PC-9 (cell line): ENCODE data around the gene ABHD18. TPM values are rescaled to one million over a fixed set of nuclear protein-coding genes. Genes with fewer than 3 reads are reported as not detected.
"Not testable (repeated sequence)": the region's sequence is repeated elsewhere in the genome, so short reads cannot be mapped to it uniquely, and the experiment has no call there.

ENCODE experiments used
- BruUV-seq: library from RNA; stranded (reverse); fragments of 400-500 nt; replicated peaks from 2 replicates; lab custom pipeline; 2021; lab: Mats Ljungman, UMichigan
- CTCF ChIA-PET: fragments of 300-600 bp; sonication (Branson Sonifier 250); formaldehyde crosslinking; loops from one replicate; lab custom pipeline; 2022; ENCODE audit warnings: antibody characterized with exemption; lab: Charles Lee
- POLR2A ChIA-PET: fragments of 300-600 bp; sonication (Branson Sonifier 250); formaldehyde crosslinking; loops from one replicate; lab custom pipeline; 2022; ENCODE audit warnings: antibody characterized with exemption; ENCODE audit not compliant: unreplicated experiment; lab: Charles Lee
- DNase-seq, 2 experiments: peaks; one replicate each; pipeline versions ENCODE4 v3.0.0 to v3.0.0-alpha.2; 2015 to 2022; ENCODE audit warnings: mixed read lengths in 1 of 2
- H2AFZ ChIP-seq: fragments of 200-600 bp; sonication (generic); 2 replicates; pipeline ENCODE4 v1.8.1; 2017; ENCODE audit warnings: antibody characterized with exemption
- H3F3A ChIP-seq: fragments of 200-600 bp; sonication (generic); 2 replicates; pipeline ENCODE4 v1.8.1; 2017; ENCODE audit warnings: antibody characterized with exemption, mild to moderate bottlenecking, low read depth; ENCODE audit not compliant: insufficient read depth
- H3K27ac ChIP-seq: fragments of 200-600 bp; sonication (generic); 2 replicates; pipeline ENCODE4 v1.6.1; 2016; ENCODE audit warnings: mixed run types
- H3K27me3 ChIP-seq: fragments of 200-600 bp; sonication (generic); 2 replicates; pipeline ENCODE4 v1.6.1; 2016; ENCODE audit warnings: low read depth, mixed run types; ENCODE audit not compliant: insufficient read depth
- H3K36me3 ChIP-seq: fragments of 200-600 bp; sonication (generic); 2 replicates; pipeline ENCODE4 v1.6.1; 2016; ENCODE audit warnings: low read depth, mixed run types
- H3K4me1 ChIP-seq: fragments of 200-600 bp; sonication (generic); replicated peaks from 2 replicates; pipeline ENCODE4 v1.6.1; 2016; ENCODE audit warnings: mixed run types; ENCODE audit not compliant: insufficient read depth
- H3K4me2 ChIP-seq: fragments of 200-600 bp; sonication (generic); 2 replicates; pipeline ENCODE4 v1.6.1; 2017; ENCODE audit warnings: mixed run types
- H3K4me3 ChIP-seq: fragments of 200-600 bp; sonication (generic); 2 replicates; pipeline ENCODE4 v1.6.1; 2016; ENCODE audit warnings: mixed run types
- H3K79me2 ChIP-seq: fragments of 200-600 bp; sonication (generic); 2 replicates; pipeline ENCODE4 v1.6.1; 2017; ENCODE audit warnings: low read depth, mixed run types
- H3K9me2 ChIP-seq: fragments of 200-600 bp; sonication (generic); 2 replicates; pipeline ENCODE4 v1.8.1; 2017; ENCODE audit warnings: mild to moderate bottlenecking; ENCODE audit not compliant: insufficient read depth
- H3K9me3 ChIP-seq: fragments of 200-600 bp; sonication (generic); 2 replicates; pipeline ENCODE4 v1.8.1; 2016; ENCODE audit warnings: low read depth; ENCODE audit not compliant: insufficient read depth
- H4K20me1 ChIP-seq: fragments of 200-600 bp; sonication (generic); 2 replicates; pipeline ENCODE4 v1.8.1; 2017; ENCODE audit not compliant: insufficient read depth
- EZH2 ChIP-seq: fragments of 200-600 bp; sonication (generic); IDR thresholded peaks from 2 replicates; pipeline ENCODE4 v1.8.0; 2017; ENCODE audit warnings: antibody characterized with exemption, low read depth
- intact Hi-C: fragments of 100-400 bp; cut with micrococcal nuclease; formaldehyde crosslinking; loops from one replicate; pipeline ENCODE4 v1.10.0; 2022; ENCODE audit not compliant: unreplicated experiment
- total RNA-seq: library from RNA; stranded (reverse); gene quantifications from 2 replicates; pipeline ENCODE4 v1.2.3, GENCODE V29; 2021
- TF ChIP-seq, protein P1 (sequence below): fragments of 200-600 bp; sonication (generic); conservative IDR thresholded peaks from 2 replicates; pipeline ENCODE4 v1.6.1; 2017; ENCODE audit warnings: mixed run types, antibody characterized with exemption, mild to moderate bottlenecking, moderate library complexity

Gene ABHD18
- total RNA-seq, 1 experiment from 2014 or later = 12.4 TPM

DNA sequence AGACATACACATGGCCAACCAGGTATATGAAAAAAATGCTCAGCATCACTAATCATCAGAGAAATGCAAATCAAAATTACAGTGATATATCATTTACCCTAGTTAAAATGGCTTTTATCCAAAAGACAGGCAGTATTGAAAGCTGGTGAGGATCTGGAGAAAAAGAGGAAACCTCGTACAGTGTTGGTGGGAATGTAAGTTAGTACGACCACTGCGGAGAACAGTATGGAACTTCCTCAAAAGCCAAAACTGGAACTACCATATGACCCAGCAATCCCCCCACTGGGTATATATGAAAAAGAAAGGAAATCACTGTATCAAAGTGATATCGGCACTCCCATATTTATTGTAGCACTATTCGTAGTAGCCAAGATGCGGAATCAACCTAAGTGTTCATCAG, 23.4 kb downstream of the ABHD18 start:
- Histone ChIP-seq H3K9me3 (no peaks in the 10 kb centered on the region), H3F3A (no peaks in the 10 kb centered on the region), H3K27ac (no peak overlapping the region), H3K27me3 (no peaks in the 10 kb centered on the region), H2AFZ (no peak overlapping the region), H3K9me2 (no peaks in the 10 kb centered on the region), H3K4me1 (no peaks in the 10 kb centered on the region), H3K4me2 (no peak overlapping the region), H3K36me3 (no peaks in the 10 kb centered on the region), H4K20me1 (no peaks in the 10 kb centered on the region), H3K79me2 (no peaks in the 10 kb centered on the region), H3K4me3 (no peak overlapping the region)
- intact Hi-C loops = no loop called here
- ChIA-PET CTCF (no interaction called here), POLR2A (no interaction called here)
- no TSS peak for BruUV-seq
- TF ChIP-seq, protein P1, sequence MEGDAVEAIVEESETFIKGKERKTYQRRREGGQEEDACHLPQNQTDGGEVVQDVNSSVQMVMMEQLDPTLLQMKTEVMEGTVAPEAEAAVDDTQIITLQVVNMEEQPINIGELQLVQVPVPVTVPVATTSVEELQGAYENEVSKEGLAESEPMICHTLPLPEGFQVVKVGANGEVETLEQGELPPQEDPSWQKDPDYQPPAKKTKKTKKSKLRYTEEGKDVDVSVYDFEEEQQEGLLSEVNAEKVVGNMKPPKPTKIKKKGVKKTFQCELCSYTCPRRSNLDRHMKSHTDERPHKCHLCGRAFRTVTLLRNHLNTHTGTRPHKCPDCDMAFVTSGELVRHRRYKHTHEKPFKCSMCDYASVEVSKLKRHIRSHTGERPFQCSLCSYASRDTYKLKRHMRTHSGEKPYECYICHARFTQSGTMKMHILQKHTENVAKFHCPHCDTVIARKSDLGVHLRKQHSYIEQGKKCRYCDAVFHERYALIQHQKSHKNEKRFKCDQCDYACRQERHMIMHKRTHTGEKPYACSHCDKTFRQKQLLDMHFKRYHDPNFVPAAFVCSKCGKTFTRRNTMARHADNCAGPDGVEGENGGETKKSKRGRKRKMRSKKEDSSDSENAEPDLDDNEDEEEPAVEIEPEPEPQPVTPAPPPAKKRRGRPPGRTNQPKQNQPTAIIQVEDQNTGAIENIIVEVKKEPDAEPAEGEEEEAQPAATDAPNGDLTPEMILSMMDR = no peak
- no peak for TF ChIP-seq EZH2
- DNase-seq = no peak

DNA sequence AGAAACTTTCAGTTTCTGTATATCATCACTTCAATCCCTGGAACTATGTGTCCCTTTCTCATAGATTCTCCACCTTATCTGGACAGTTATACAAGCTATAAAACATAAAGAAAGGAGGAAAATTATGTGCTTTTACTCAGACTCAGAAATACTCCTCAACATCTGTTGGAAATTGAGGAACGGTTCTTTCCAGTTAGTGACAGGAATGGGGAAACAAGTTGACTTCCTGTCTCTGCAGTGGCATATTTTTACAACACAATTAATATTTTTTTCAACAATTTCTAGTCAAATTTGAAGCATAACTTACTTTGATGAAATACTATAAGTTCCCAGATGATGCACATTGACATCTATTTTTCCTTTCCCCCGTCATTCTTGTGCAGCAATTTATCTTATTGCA, 27.9 kb downstream of the ABHD18 start:
- Histone ChIP-seq H3K27ac (no peak overlapping the region), H3K4me3 (no peak overlapping the region), H3K27me3 (no peaks in the 10 kb centered on the region), H4K20me1 (no peaks in the 10 kb centered on the region), H3K4me1 (no peaks in the 10 kb centered on the region), H3K4me2 (no peak overlapping the region), H3K79me2 (no peaks in the 10 kb centered on the region), H3F3A (no peaks in the 10 kb centered on the region), H2AFZ (no peak overlapping the region), H3K36me3 (no peaks in the 10 kb centered on the region), H3K9me3 (no peaks in the 10 kb centered on the region), H3K9me2 (no peaks in the 10 kb centered on the region)
- intact Hi-C loops = no loop called here
- ChIA-PET POLR2A (no interaction called here), CTCF (no interaction called here)
- no TSS peak for BruUV-seq
- no peak for DNase-seq
- TF ChIP-seq, protein P1 = no peak

DNA sequence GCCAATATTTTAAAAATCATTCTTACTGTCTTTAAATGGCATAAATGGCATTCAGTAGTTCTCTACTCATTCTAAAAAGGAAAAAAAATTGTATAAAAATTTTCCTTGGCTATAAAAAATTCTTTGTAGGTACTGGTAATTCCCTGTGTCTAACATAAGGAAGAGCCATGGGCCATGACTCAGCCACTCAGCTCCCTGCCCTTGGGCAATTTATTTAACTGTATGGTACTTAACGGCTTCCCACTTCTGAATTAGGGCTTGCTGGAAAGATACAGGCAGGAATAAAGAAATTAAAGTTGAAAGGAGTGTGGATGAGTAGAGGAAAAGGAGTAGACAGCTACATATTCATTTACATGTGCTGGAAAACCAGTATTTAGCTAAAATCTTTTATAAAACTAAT, 30.6 kb downstream of the ABHD18 start:
- H3K27me3 ChIP-seq = no peaks in the 10 kb centered on the region
- BruUV-seq = no TSS peak
- ChIA-PET POLR2A (no interaction called here), CTCF (no interaction called here)
- no peaks in the 10 kb centered on the region for H3K4me1 ChIP-seq
- no peak overlapping the region for H3K27ac ChIP-seq
- DNase-seq = peak; percentile 3 to 40
- no peaks in the 10 kb centered on the region for H3K36me3 ChIP-seq
- intact Hi-C loops = no loop called here
- H3F3A ChIP-seq = no peaks in the 10 kb centered on the region
- H3K4me3 ChIP-seq = no peak overlapping the region
- no peak overlapping the region for H3K4me2 ChIP-seq
- H3K9me2 ChIP-seq = no peaks in the 10 kb centered on the region
- no peaks in the 10 kb centered on the region for H3K9me3 ChIP-seq
- TF ChIP-seq, protein P1 = no peak
- no peak for TF ChIP-seq EZH2
- no peaks in the 10 kb centered on the region for H3K79me2 ChIP-seq
- H4K20me1 ChIP-seq = no peaks in the 10 kb centered on the region
- H2AFZ ChIP-seq = no peak overlapping the region

DNA sequence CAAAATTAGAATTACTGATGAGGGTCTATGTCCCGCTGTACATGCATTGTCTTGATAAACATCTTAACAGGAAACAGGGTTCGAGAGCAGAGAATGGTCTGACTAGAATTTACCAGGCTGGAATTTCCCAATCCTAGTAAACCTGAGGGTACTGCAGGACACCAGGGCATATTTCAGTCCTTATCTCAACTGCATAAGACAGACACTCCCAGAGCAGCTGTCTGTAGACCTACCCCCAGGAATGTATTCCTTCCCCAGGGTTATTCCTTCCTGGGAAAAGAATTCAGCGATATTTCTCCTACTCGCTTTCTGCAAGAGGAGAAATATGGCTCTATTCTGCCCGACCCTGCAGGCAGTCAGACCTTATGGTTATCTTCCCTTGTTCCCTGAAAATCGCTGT, 31.3 kb downstream of the ABHD18 start:
- H3K27ac ChIP-seq, BruUV-seq, H3F3A ChIP-seq, intact Hi-C loops, H3K36me3 ChIP-seq, H3K4me2 ChIP-seq, H3K4me1 ChIP-seq, H2AFZ ChIP-seq, H3K9me2 ChIP-seq, H3K9me3 ChIP-seq, DNase-seq, H4K20me1 ChIP-seq, H3K4me3 ChIP-seq, H3K79me2 ChIP-seq, H3K27me3 ChIP-seq, CTCF ChIA-PET, POLR2A ChIA-PET: not testable (repeated sequence)
